ENCODE results near the gene PTPRH.

Gene PTPRH

GRCh38 chr19:55208880-55209692, at the start of gene PTPRH:
PTPRH (minus strand) TSS chr19:55209501; CDS start chr19:55209433, 68 bp downstream.
- no peak for DNase-seq

GRCh38 chr19:55258476-55258827, 49.2 kb upstream of the PTPRH start:
- peak; percentile 53 for DNase-seq

- no peak for DNase-seq
These were observed 48.4 kb upstream of the PTPRH start for GRCh38 chr19:55257461-55258420.

GRCh38 chr19:55256562-55257460, 47.5 kb upstream of the PTPRH start:
- DNase-seq: no peak

- peak; percentile 61 for DNase-seq
These were observed 46.5 kb upstream of the PTPRH start for GRCh38 chr19:55255618-55256423.

- DNase-seq: no peak
These were observed 45.3 kb upstream of the PTPRH start for GRCh38 chr19:55254625-55254977.

GRCh38 chr19:55253842-55254624, 44.7 kb upstream of the PTPRH start:
- DNase-seq: peak; percentile 74

- no peak for DNase-seq
These were observed 43.7 kb upstream of the PTPRH start for GRCh38 chr19:55252760-55253663.

GRCh38 chr19:55251341-55252081, 42.2 kb upstream of the PTPRH start:
- peak; percentile 54 for DNase-seq

GRCh38 chr19:55250262-55251036, 41.1 kb upstream of the PTPRH start:
- DNase-seq: no peak

- DNase-seq: no peak
These were observed 40.5 kb upstream of the PTPRH start for GRCh38 chr19:55249841-55250240.

- no peak for DNase-seq
These were observed 39.4 kb upstream of the PTPRH start for GRCh38 chr19:55248704-55249103.

- DNase-seq: no peak
These were observed 38.9 kb upstream of the PTPRH start for GRCh38 chr19:55248166-55248675.

- no peak for DNase-seq
These were observed 38.4 kb upstream of the PTPRH start for GRCh38 chr19:55247621-55248099.

- DNase-seq: no peak
These were observed 37.5 kb upstream of the PTPRH start for GRCh38 chr19:55246462-55247451.

GRCh38 chr19:55245236-55245904, 36.1 kb upstream of the PTPRH start:
- no peak for DNase-seq
